ENCODE data around the gene REXO1. TPM values are rescaled to one million over a fixed set of nuclear protein-coding genes. Genes with fewer than 3 reads are reported as not detected.

REXO1 gene
- total and polyA plus RNA-seq, 2 experiments from 2014 or later, result 20.2 to 90.1 TPM

- TF ChIP-seq, protein P1, sequence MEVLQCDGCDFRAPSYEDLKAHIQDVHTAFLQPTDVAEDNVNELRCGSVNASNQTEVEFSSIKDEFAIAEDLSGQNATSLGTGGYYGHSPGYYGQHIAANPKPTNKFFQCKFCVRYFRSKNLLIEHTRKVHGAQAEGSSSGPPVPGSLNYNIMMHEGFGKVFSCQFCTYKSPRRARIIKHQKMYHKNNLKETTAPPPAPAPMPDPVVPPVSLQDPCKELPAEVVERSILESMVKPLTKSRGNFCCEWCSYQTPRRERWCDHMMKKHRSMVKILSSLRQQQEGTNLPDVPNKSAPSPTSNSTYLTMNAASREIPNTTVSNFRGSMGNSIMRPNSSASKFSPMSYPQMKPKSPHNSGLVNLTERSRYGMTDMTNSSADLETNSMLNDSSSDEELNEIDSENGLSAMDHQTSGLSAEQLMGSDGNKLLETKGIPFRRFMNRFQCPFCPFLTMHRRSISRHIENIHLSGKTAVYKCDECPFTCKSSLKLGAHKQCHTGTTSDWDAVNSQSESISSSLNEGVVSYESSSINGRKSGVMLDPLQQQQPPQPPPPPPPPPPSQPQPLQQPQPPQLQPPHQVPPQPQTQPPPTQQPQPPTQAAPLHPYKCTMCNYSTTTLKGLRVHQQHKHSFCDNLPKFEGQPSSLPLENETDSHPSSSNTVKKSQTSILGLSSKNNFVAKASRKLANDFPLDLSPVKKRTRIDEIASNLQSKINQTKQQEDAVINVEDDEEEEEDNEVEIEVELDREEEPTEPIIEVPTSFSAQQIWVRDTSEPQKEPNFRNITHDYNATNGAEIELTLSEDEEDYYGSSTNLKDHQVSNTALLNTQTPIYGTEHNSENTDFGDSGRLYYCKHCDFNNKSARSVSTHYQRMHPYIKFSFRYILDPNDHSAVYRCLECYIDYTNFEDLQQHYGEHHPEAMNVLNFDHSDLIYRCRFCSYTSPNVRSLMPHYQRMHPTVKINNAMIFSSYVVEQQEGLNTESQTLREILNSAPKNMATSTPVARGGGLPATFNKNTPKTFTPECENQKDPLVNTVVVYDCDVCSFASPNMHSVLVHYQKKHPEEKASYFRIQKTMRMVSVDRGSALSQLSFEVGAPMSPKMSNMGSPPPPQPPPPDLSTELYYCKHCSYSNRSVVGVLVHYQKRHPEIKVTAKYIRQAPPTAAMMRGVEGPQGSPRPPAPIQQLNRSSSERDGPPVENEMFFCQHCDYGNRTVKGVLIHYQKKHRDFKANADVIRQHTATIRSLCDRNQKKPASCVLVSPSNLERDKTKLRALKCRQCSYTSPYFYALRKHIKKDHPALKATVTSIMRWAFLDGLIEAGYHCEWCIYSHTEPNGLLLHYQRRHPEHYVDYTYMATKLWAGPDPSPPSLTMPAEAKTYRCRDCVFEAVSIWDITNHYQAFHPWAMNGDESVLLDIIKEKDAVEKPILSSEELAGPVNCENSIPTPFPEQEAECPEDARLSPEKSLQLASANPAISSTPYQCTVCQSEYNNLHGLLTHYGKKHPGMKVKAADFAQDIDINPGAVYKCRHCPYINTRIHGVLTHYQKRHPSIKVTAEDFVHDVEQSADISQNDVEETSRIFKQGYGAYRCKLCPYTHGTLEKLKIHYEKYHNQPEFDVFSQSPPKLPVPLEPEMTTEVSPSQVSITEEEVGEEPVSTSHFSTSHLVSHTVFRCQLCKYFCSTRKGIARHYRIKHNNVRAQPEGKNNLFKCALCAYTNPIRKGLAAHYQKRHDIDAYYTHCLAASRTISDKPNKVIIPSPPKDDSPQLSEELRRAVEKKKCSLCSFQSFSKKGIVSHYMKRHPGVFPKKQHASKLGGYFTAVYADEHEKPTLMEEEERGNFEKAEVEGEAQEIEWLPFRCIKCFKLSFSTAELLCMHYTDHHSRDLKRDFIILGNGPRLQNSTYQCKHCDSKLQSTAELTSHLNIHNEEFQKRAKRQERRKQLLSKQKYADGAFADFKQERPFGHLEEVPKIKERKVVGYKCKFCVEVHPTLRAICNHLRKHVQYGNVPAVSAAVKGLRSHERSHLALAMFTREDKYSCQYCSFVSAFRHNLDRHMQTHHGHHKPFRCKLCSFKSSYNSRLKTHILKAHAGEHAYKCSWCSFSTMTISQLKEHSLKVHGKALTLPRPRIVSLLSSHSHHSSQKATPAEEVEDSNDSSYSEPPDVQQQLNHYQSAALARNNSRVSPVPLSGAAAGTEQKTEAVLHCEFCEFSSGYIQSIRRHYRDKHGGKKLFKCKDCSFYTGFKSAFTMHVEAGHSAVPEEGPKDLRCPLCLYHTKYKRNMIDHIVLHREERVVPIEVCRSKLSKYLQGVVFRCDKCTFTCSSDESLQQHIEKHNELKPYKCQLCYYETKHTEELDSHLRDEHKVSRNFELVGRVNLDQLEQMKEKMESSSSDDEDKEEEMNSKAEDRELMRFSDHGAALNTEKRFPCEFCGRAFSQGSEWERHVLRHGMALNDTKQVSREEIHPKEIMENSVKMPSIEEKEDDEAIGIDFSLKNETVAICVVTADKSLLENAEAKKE (CRISPR knock-in tag; IDR thresholded peaks at IDR 0.05), result no peak
- no peak for TF ChIP-seq JUNB (IDR thresholded peaks at IDR 0.05; ENCODE audit: unreplicated experiment)
- no peak for TF ChIP-seq CREB1 (CRISPR knock-in tag; IDR thresholded peaks at IDR 0.05; ENCODE audit: low read depth)
- no peak for TF ChIP-seq EZH2 (IDR thresholded peaks at IDR 0.05; ENCODE audit: low read depth, unreplicated experiment)
- TF ChIP-seq ETS1 (IDR thresholded peaks at IDR 0.05), result no peak
Measured at GRCh38 chr19:1845125-1845515, 3.2 kb downstream of the REXO1 start (continued).

- Histone ChIP-seq H3K36me3 (ENCODE audit: insufficient read depth) (no peaks in the 10 kb centered on the region), H4K20me1 (replicated peaks; ENCODE audit: insufficient read depth) (peaks cover 29% of the 10 kb centered on the region), H3K9me2 (ENCODE audit: insufficient read depth) (no peaks in the 10 kb centered on the region), H3K79me2 (replicated peaks; ENCODE audit: insufficient read depth) (peaks cover 84% of the 10 kb centered on the region), H2AFZ (no peak overlapping the region), H3K27me3 (ENCODE audit: insufficient read depth) (no peaks in the 10 kb centered on the region), H3K4me2 (no peak overlapping the region), H3F3A (replicated peaks; ENCODE audit: low read depth) (peaks cover 10% of the 10 kb centered on the region; the same call in 1 of the 2 replicates), H3K27ac (ENCODE audit: low read depth) (no peak overlapping the region), H3K4me3 (no peak overlapping the region), H3K4me1 (ENCODE audit: insufficient read depth) (peaks cover 3% of the 10 kb centered on the region; the same call in 1 of the 2 replicates)
- Mint-ChIP-seq H3K4me3 (no peak overlapping the region), H3K36me3 (ENCODE audit: low read depth) (no peaks in the 10 kb centered on the region; the same call in 2 of the 3 replicates), H3K4me1 (peaks cover 25% of the 10 kb centered on the region), H3K27ac (no peak overlapping the region), H3K9me3 (0 out of 3 replicates have a peak, but pooled peaks cover 2% of the 10 kb centered on the region), H3K27me3 (ENCODE audit: insufficient read depth, low read depth, poor library complexity) (peaks cover 21% of the 10 kb centered on the region)
- ATAC-seq (no peak), DNase-seq (ENCODE audit: low spot score) (no peak)
- TF ChIP-seq POLR2AphosphoS5 (IDR thresholded peaks at IDR 0.05; ENCODE audit: low read depth) (no peak), ZNF331 (CRISPR knock-in tag; IDR thresholded peaks at IDR 0.05; ENCODE audit: low read depth) (no peak), EZH2phosphoT487 (IDR thresholded peaks at IDR 0.05; ENCODE audit: unreplicated experiment) (no peak), JUNB (IDR thresholded peaks at IDR 0.05; ENCODE audit: unreplicated experiment) (no peak), NANOG (IDR thresholded peaks at IDR 0.05; ENCODE audit: borderline replicate concordance) (no peak), ZNF114 (CRISPR knock-in tag; IDR thresholded peaks at IDR 0.05) (no peak), STAT1 (IDR thresholded peaks at IDR 0.05; ENCODE audit: unreplicated experiment) (no peak), ETS1 (IDR thresholded peaks at IDR 0.05) (no peak)
- TF ChIP-seq, protein P2, sequence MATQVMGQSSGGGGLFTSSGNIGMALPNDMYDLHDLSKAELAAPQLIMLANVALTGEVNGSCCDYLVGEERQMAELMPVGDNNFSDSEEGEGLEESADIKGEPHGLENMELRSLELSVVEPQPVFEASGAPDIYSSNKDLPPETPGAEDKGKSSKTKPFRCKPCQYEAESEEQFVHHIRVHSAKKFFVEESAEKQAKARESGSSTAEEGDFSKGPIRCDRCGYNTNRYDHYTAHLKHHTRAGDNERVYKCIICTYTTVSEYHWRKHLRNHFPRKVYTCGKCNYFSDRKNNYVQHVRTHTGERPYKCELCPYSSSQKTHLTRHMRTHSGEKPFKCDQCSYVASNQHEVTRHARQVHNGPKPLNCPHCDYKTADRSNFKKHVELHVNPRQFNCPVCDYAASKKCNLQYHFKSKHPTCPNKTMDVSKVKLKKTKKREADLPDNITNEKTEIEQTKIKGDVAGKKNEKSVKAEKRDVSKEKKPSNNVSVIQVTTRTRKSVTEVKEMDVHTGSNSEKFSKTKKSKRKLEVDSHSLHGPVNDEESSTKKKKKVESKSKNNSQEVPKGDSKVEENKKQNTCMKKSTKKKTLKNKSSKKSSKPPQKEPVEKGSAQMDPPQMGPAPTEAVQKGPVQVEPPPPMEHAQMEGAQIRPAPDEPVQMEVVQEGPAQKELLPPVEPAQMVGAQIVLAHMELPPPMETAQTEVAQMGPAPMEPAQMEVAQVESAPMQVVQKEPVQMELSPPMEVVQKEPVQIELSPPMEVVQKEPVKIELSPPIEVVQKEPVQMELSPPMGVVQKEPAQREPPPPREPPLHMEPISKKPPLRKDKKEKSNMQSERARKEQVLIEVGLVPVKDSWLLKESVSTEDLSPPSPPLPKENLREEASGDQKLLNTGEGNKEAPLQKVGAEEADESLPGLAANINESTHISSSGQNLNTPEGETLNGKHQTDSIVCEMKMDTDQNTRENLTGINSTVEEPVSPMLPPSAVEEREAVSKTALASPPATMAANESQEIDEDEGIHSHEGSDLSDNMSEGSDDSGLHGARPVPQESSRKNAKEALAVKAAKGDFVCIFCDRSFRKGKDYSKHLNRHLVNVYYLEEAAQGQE (IDR thresholded peaks at IDR 0.05; ENCODE audit: unreplicated experiment), result no peak
Measured at GRCh38 chr19:1844513-1845124, 3.7 kb downstream of the REXO1 start.
